OCI-LY1 (cell line): ENCODE measurements around the gene ZNF668.
"Not testable (repeated sequence)": the region's sequence is repeated elsewhere in the genome, so short reads cannot be mapped to it uniquely, and the experiment has no call there.

Source experiments
- H2AFZ ChIP-seq: fragments of 200-600 bp; sonication (generic), shearing (Covaris generic); 2 replicates; pipeline ENCODE4 v1.6.0; 2014; ENCODE audit warnings: antibody characterized with exemption, mild to moderate bottlenecking, low read length
- H3F3A ChIP-seq: fragments of 200-600 bp; sonication (generic), shearing (Covaris generic); 2 replicates; pipeline ENCODE4 v1.6.0; 2014; ENCODE audit warnings: mild to moderate bottlenecking, antibody characterized with exemption, low read length, moderate library complexity; ENCODE audit not compliant: insufficient read depth
- H3K27ac ChIP-seq: fragments of 200-600 bp; sonication (generic); 2 replicates; pipeline ENCODE4 v1.5.1; 2014; ENCODE audit warnings: low read length, mixed run types, mild to moderate bottlenecking, low read depth; ENCODE audit not compliant: poor library complexity, severe bottlenecking
- H3K27me3 ChIP-seq: fragments of 200-600 bp; sonication (generic); 2 replicates; pipeline ENCODE4 v1.6.0; 2014; ENCODE audit warnings: antibody characterized with exemption, mild to moderate bottlenecking, low read length, moderate library complexity; ENCODE audit not compliant: insufficient read depth
- H3K36me3 ChIP-seq: fragments of 200-600 bp; sonication (generic); 2 replicates; pipeline ENCODE4 v1.6.1; 2014; ENCODE audit warnings: mild to moderate bottlenecking, antibody characterized with exemption, low read length, moderate library complexity, mixed read lengths; ENCODE audit not compliant: insufficient read depth
- H3K4me1 ChIP-seq: fragments of 200-600 bp; sonication (generic); 2 replicates; pipeline ENCODE4 v1.5.1; 2014; ENCODE audit warnings: mild to moderate bottlenecking, low read length, moderate library complexity; ENCODE audit not compliant: insufficient read depth, severe bottlenecking
- H3K4me2 ChIP-seq: fragments of 200-600 bp; sonication (generic), shearing (Covaris generic); 2 replicates; pipeline ENCODE4 v1.6.1; 2014; ENCODE audit warnings: low read length
- H3K4me3 ChIP-seq: fragments of 200-600 bp; sonication (generic); 2 replicates; pipeline ENCODE4 v1.5.1; 2014; ENCODE audit warnings: low read length, low read depth, mild to moderate bottlenecking, mixed read lengths; ENCODE audit not compliant: poor library complexity, severe bottlenecking
- H3K79me2 ChIP-seq: fragments of 200-600 bp; shearing (Covaris generic); 2 replicates; pipeline ENCODE4 v1.6.1; 2016; ENCODE audit warnings: mixed run types, low read length, mixed read lengths; ENCODE audit not compliant: insufficient read depth
- H3K9ac ChIP-seq: fragments of 200-600 bp; sonication (generic), shearing (Covaris generic); 2 replicates; pipeline ENCODE4 v1.6.1; 2014; ENCODE audit warnings: mild to moderate bottlenecking, low read length, mixed read lengths
- H3K9me2 ChIP-seq: fragments of 200-600 bp; sonication (generic), shearing (Covaris generic); 2 replicates; pipeline ENCODE4 v1.6.1; 2014; ENCODE audit warnings: low read depth, mild to moderate bottlenecking, low read length, mixed read lengths
- H3K9me3 ChIP-seq: fragments of 200-600 bp; shearing (Covaris generic); 2 replicates; pipeline ENCODE4 v1.6.1; 2014; ENCODE audit warnings: low read length, mixed read lengths
- H4K20me1 ChIP-seq: fragments of 200-600 bp; sonication (generic), shearing (Covaris generic); 2 replicates; pipeline ENCODE4 v1.6.0; 2016; ENCODE audit warnings: mild to moderate bottlenecking, low read length; ENCODE audit not compliant: insufficient read depth
- CTCF ChIP-seq: fragments of 200-600 bp; sonication (generic), shearing (Covaris generic); IDR thresholded peaks from 2 replicates; pipeline ENCODE4 v1.5.1; 2017; ENCODE audit warnings: mild to moderate bottlenecking, antibody characterized with exemption, low read length, moderate library complexity, mixed read lengths
- EZH2 ChIP-seq: fragments of 200-600 bp; sonication (generic), shearing (Covaris generic); IDR thresholded peaks from 2 replicates; pipeline ENCODE4 v1.8.0; 2017; ENCODE audit warnings: borderline replicate concordance, mixed run types, mild to moderate bottlenecking, antibody characterized with exemption, low read length, moderate library complexity, mixed read lengths

The ZNF668 gene

GRCh38 chr16:31107465-31107867 is 33.4 kb upstream of the ZNF668 start:
- Histone ChIP-seq H3K36me3 (peaks cover 26% of the 10 kb centered on the region), H3F3A (peaks cover 5% of the 10 kb centered on the region), H3K79me2 (no peaks in the 10 kb centered on the region), H4K20me1 (no peaks in the 10 kb centered on the region), H2AFZ (no peak overlapping the region), H3K4me3 (peak overlapping the region; percentile 95), H3K27ac (peak overlapping the region; percentile 64), H3K27me3 (no peaks in the 10 kb centered on the region), H3K9me3 (no peaks in the 10 kb centered on the region), H3K4me2 (peak overlapping the region; percentile 94), H3K4me1 (peaks cover 25% of the 10 kb centered on the region), H3K9me2 (no peaks in the 10 kb centered on the region), H3K9ac (peak overlapping the region; percentile 95; the same call in 1 of the 2 replicates)
- no peak for TF ChIP-seq CTCF
- no peak for TF ChIP-seq EZH2

GRCh38 chr16:31106509-31107464 is 32.7 kb upstream of the ZNF668 start:
- peak overlapping the region; percentile 94; the same call in 1 of the 2 replicates for H3K4me2 ChIP-seq
- H3K9ac ChIP-seq, result no peak overlapping the region
- peaks cover 25% of the 10 kb centered on the region for H3K4me1 ChIP-seq
- H3K9me2 ChIP-seq, result no peaks in the 10 kb centered on the region
- H3F3A ChIP-seq, result peaks cover 5% of the 10 kb centered on the region
- peak overlapping the region; percentile 64 for H3K27ac ChIP-seq
- H2AFZ ChIP-seq, result no peak overlapping the region
- no peaks in the 10 kb centered on the region for H3K27me3 ChIP-seq
- TF ChIP-seq EZH2, result no peak
- no peak for TF ChIP-seq CTCF
- H3K79me2 ChIP-seq, result no peaks in the 10 kb centered on the region
- peaks cover 20% of the 10 kb centered on the region; the same call in 1 of the 2 replicates for H3K36me3 ChIP-seq
- H3K4me3 ChIP-seq, result no peak overlapping the region
- H4K20me1 ChIP-seq, result no peaks in the 10 kb centered on the region
- H3K9me3 ChIP-seq, result no peaks in the 10 kb centered on the region

- Histone ChIP-seq H3K4me1 (peaks cover 25% of the 10 kb centered on the region), H2AFZ (no peak overlapping the region), H3K4me2 (peak overlapping the region; percentile 43), H3F3A (peaks cover 5% of the 10 kb centered on the region), H3K36me3 (peaks cover 13% of the 10 kb centered on the region; the same call in 1 of the 2 replicates), H3K9me3 (no peaks in the 10 kb centered on the region), H3K4me3 (peak overlapping the region; percentile 10), H4K20me1 (no peaks in the 10 kb centered on the region), H3K9ac (peak overlapping the region; percentile 39; the same call in 1 of the 2 replicates), H3K27me3 (no peaks in the 10 kb centered on the region), H3K79me2 (no peaks in the 10 kb centered on the region), H3K9me2 (no peaks in the 10 kb centered on the region), H3K27ac (no peak overlapping the region)
- TF ChIP-seq EZH2 (no peak), CTCF (peak; percentile 60)
Observed at GRCh38 chr16:31105677-31106213, 31.7 kb upstream of the ZNF668 start.

GRCh38 chr16:31100876-31101641 is 27.0 kb upstream of the ZNF668 start:
- not testable (repeated sequence) for H3K4me3 ChIP-seq, H3K79me2 ChIP-seq, H3K4me1 ChIP-seq, H3K27ac ChIP-seq, H3K4me2 ChIP-seq, H3K36me3 ChIP-seq, H3K9ac ChIP-seq, H3F3A ChIP-seq, H3K27me3 ChIP-seq, H3K9me3 ChIP-seq, H2AFZ ChIP-seq, H4K20me1 ChIP-seq, H3K9me2 ChIP-seq
